ENCODE data around the gene GMDS. TPM values are rescaled to one million over a fixed set of nuclear protein-coding genes. Genes with fewer than 3 reads are reported as not detected.
A peak's percentile ranks its signal among the peaks of the same experiment; 100 is the strongest.

GMDS gene
- total RNA-seq, 1 experiment from 2014 or later = 23.2 TPM

DNA sequence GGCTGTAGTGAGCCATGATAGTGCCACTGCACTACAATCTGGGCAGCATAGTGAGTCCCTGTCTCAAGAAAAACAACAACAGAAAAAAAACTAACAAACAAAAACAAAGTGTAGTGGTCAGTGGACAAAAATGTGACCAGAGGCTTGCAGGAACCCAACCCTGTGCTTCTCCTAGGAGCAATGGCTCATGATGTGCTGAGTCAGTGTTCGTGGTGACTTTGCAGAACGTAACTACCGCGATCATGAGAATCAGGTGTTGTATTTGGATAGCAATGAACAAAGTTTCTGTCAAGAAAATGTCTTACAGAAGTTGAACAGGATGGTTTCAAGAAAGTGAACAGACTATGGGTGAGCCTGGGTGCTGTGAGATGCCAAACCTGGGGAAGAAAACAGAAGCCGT lies 654.2 kb downstream of the GMDS start:
- no peak for DNase-seq (ENCODE audit: low read depth)

GRCh38 chr6:1590580-1590979 lies 654.8 kb downstream of the GMDS start:
- no peak for DNase-seq (ENCODE audit: low read depth)

DNA sequence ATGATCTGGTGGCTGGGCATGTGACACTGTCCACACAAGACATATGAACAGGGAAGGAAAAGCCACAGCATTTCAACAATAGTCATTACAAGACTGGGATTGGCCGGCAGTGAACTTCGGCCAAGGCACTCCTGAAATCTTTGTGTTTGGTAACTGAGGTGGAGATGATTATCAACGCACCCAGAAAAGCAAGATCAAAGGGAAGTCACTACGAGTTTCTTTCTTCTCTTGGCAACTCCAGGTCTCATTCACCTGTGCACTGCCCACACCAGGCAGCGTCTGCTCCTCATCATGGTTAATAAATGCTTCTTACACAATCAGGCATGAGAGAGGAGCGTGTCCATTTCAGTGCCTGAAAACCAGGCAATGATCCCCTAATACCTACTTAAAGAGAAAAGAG lies 656.2 kb downstream of the GMDS start:
- DNase-seq (ENCODE audit: low read depth) = no peak

- no peak for DNase-seq (ENCODE audit: low read depth)
These were observed 657.4 kb downstream of the GMDS start for GRCh38 chr6:1587977-1588376.

DNA sequence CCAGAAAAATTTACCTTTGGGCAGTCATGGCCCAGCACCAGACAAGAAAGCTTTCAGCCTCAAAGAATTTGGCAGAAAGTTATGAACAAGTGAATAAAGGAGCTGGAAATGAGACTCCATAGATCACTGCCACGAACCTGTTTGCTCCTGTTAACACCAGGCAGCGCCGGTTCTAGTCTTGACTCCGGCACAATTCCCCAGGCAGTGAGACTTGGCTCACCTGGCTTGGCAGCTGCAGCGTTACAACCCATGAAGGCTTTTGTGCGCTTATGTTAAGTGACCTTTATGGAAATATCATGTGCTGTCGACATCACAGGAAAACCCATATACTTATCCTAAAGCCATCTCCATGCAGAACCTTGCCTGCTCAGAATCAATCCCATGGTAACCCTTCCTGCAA lies 657.9 kb downstream of the GMDS start:
- DNase-seq (ENCODE audit: low read depth) = no peak

GRCh38 chr6:1586861-1587450 lies 658.4 kb downstream of the GMDS start:
- DNase-seq (ENCODE audit: low read depth) = no peak

DNA sequence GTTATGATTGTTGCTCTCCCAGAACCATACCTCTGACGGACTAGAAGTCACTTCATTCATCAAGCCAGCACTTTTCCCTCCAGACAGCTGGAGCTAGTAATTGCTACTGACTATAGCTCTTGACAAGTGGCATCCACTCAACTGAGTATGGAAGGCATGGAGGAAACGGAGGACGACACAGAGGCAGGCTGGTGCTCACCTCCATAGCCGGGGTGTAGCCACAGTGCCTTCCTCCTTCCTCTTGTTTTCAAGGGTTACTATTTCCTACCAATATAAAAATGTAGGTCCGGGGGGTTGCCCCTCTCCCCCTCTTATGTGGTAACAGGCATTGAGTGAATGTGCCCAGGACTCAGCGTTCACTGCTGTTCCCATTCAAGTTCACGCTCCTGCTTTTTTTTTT lies 659.1 kb downstream of the GMDS start:
- no peak for DNase-seq (ENCODE audit: low read depth)

- DNase-seq (ENCODE audit: low read depth) = no peak
These were observed 659.7 kb downstream of the GMDS start for GRCh38 chr6:1585669-1586049.

DNA sequence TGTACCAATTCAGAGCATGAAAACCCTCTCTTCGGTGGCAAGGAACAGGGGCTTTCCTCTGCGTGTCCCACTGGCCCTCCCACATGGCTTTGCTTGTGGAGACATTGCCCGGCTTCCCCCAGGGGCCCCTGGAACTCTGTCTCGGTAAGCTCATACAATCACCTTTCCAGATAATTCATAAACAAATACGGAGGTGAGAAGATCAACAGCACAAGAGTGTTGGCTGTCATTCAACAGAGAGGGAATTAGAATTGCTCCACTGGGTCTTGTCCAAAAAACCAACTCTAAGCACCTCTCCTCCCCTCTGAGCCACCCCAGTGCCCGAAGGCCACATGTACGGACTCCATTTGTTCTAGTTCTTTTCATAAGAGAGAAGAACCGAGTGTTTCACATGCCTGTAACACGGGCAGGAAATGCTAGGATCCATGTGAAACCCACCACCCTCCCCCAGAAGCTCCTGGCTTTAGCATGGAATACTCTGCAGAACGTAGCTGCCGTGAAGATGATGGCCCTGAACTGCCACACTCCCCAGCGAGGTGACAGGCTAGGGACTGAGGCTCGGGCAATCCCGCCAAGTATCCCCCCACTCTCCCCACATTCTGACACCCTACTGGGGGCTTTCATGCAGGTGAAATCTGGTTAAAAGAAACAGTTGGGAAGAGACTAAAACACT lies 660.3 kb downstream of the GMDS start:
- DNase-seq (ENCODE audit: low read depth) = no peak

DNA sequence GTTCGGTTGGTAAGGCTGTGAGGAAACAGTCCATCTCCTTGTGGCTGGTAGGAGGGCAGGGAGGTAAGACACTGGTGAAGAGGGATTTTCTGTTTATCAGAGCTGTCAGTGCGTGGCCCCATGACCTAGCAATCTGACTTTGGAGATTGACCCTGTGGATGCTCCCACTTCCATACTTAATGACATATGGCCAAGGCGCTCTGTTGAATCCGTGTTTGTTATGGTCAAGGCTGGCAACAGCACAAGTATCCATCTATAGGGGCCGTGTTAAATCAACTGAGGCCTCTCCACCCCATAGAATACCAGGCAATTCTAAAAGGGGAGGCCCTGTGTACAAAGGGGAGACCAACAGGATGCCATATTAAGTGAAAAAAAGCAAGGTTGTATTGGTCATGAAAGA lies 661.3 kb downstream of the GMDS start:
- DNase-seq (ENCODE audit: low read depth) = no peak

DNA sequence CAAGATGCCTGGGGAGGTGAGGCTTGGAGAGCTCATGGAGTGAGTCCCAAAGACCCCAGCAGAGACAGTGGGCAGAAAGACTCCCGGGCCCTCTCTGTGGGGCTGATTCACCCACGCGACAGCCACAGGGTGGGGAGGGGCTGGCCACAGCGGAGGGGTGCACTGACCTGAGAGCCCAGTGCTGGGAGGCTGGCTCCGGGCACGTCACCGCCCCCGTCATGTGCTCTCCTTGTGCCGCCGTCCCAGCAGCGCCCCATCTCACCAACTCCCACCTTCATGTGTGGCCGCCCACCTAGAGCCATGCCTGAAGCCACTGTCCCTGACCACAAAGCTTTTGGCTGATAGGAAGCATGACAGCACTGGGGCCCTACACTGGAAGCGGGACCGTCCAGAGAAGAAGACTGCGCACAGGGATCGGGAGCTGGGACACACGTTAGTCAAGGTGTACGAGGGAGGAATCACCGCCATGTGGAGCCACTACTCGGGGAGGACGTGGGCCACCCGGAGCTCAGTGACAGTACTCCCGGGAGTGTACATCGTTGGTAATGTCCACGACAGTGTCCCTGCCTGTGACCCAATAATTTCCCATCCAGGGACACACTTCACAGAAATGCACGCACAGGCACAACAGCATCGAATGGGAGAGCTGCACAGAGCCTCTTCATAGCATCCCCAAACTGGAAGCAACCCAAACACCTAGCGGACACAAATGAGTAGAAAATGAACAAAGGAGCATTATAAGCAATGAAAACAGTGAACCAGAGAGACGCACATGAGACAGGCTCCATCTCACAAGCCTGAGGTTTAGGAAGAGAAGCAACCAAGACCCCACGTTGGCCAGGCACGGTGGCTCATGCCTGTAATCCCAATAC lies 664.0 kb downstream of the GMDS start:
- DNase-seq (ENCODE audit: low read depth) = no peak

DNA sequence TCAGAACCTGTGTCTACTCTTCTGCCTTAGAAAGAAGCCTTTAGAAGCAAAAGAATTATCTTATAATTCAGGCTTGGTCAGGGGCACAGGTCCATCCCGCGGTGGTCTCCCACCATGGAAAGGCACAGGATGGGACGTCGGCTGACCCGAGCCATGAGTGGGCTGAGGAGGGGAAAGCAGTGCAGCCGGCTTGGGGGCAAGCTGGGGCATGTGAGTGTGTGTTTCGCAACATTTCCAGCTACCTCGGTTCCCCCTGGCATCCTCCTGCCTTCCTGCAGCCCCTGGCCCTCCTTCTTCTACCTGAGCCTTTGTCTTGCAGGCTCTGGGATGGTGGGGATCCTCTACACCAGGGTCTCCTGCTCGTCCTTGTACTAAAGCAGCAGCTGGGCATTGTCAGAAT lies 664.8 kb downstream of the GMDS start:
- DNase-seq (ENCODE audit: low read depth) = no peak

DNA sequence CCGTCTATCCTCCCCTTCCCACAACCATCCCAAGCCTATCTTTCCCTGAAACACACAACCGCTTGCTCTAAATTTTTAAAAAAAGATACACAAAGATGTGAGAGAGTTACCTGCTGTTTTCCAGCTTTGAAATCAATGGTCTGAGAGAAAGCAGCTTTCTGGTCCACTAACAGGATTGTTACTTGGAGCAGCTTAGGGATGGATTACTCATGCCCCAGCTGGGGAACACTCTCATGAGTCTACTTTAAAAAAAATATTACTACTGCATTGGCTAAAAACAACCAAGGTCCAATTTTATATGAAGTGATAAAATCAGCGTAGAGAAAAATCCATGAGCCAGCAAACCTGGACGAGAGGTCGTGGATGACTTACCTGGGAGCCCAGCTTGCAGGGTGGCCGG lies 665.3 kb downstream of the GMDS start:
- DNase-seq (ENCODE audit: low read depth) = no peak

GRCh38 chr6:1579096-1579495 lies 666.3 kb downstream of the GMDS start:
- no peak for DNase-seq (ENCODE audit: low read depth)

- no peak for DNase-seq (ENCODE audit: low read depth)
These were observed 667.3 kb downstream of the GMDS start for GRCh38 chr6:1577896-1578745.

GRCh38 chr6:1577146-1577680 lies 668.2 kb downstream of the GMDS start:
- DNase-seq (ENCODE audit: low read depth) = no peak

GRCh38 chr6:1576711-1577110 lies 668.7 kb downstream of the GMDS start:
- DNase-seq (ENCODE audit: low read depth) = no peak

- no peak for DNase-seq (ENCODE audit: low read depth)
These were observed 669.2 kb downstream of the GMDS start for GRCh38 chr6:1576166-1576565.

GRCh38 chr6:1575210-1576041 lies 670.0 kb downstream of the GMDS start:
- DNase-seq (ENCODE audit: low read depth) = peak; percentile 42

GRCh38 chr6:1574890-1575209 lies 670.6 kb downstream of the GMDS start:
- no peak for DNase-seq (ENCODE audit: low read depth)

Measured in M059J (cell line).